Cerebellar cortex (tissue), 1 donor: ENCODE data around the gene OPRM1.
"Not testable (repeated sequence)": the region's sequence is repeated elsewhere in the genome, so short reads cannot be mapped to it uniquely, and the experiment has no call there.

ENCODE experiments used
- DNase-seq: peaks from one replicate; pipeline ENCODE4 v3.0.0-alpha.2; 2015; ENCODE audit warnings: low spot score

Gene OPRM1

DNA sequence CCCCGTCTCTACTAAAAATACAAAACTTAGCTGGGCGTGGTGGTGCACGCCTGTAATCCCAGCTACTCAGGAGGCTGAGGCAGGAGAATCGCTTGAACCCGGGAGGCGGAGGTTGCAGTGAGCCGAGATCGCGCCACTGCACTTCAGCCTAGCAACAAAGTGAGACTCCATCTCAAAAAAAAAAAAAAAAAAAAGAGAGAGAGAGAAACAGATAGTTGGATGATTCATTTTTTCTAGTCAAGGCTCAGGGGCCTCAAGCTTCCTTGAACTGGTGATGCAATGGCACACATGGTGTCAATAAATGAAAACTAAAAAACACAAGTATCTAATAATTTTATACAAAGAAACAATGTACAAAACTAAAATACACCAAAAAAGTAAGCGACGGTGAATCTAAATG lies 202.0 kb downstream of the OPRM1 start:
- DNase-seq = not testable (repeated sequence)

DNA sequence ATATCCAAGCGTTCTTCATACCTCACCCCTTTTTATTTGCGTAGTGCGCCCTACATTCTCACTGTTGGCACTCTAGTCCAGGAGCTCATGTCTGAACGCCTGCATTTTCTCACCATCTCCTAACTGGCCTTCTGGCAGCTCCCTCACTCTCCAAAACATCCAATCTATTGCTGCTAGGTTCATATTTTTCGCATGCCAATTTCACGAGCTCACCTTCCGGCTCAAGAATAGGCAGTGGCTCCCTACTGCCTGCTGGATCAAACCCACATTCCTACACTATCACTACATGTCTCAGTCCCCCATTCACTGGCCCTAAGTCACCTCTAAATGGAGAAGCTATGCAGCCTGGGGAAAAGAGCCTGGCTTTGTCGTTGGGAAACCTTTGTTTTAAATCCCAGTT lies 202.5 kb downstream of the OPRM1 start:
- peak; percentile 46 for DNase-seq

DNA sequence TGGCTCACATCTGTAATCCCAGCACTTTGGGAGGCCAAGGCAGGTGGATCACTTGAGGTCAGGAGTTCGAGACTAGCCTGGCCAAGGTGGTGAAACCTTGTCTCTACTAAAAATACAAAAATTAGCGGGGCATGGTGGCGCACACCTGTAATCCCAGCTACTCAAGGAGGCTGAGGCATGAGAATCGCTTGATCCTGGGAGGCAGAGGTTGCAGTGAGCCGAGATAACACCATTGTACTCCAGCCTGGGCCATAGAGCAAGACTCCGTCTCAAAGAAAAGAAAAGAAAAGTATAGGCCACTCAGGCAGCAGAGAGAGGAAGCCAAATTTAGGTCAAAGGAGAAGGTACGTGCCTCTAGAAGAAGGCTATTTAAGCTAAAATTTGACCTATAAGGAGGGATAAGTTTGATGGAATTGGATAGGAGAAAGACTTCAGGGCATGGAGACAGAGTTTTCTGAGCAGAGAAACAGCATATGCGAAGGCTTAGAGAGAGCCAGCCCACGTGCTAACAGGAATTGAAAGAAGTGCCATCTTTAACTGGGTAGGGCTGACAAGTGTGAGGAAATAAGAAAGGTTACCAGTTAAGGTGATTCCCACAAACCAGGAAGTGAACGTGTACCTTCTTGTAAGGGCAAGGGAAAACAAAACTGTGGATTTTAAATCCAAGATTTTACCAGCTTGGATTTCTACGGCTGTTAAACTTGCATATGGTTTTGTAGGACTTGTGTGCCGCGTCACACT lies 203.7 kb downstream of the OPRM1 start:
- DNase-seq = no peak

DNA sequence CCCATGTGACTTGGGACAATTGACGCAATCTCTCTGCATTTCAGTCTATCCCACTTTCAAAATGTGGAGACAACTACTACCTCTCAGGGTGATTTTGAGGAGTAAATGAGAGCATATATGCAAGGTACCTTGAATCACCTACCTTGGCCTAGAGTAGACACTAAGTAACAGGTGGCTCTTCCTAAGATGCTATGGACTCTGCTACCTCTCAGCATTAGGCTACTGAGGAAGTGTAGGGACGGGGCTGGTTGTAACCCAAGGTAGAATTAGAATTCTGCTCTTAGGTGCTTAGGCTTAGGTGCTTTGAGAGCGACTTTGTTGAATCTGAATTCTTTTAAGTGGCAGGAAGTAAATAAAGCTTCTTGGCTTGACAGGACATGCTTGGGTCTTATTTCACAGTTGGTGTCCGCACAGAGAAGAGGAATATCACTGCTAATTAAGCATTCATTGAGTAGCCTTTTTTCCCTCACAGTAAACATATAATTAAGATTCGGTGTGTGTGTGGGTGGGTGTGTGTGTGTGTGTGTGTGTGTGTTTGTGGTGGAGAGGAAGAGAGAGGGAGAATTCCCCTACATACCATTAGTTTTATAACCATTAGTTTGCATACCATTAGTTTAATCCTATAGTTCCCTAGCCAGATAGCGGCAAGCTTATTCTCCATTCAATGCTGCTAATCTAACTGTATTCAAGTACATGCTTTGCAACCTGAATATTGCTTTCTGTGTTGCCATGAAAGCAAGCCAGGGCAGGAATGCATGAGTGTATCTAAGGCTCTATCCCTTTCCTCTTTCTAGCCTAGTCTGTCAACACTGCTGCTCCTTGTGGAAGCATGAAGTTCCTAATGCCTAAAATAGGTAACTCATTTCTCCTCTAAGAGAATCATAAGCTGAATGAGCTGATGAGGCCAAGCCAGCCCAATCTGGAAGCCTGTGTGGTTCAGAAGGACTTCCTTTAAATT lies 205.0 kb downstream of the OPRM1 start:
- peak; percentile 52 for DNase-seq

DNA sequence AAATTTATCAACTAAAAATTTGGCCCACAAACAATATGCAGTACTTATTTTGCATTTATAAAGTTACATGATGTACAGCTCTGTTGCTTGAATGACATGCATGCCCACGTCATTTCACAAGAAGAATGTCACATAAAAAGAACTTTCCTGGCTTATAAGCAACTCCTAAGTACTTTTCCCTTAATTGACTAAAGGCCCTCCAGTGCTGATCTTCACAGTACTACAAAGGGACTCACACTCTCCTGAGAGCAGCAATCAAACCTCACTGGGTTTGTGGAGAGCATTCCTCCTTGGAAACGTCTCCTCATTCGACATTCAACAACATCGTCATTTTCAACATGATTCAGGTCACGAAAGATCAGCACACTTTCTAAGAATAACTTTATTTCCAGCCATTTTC lies 206.5 kb downstream of the OPRM1 start:
- peak; percentile 44 for DNase-seq

DNA sequence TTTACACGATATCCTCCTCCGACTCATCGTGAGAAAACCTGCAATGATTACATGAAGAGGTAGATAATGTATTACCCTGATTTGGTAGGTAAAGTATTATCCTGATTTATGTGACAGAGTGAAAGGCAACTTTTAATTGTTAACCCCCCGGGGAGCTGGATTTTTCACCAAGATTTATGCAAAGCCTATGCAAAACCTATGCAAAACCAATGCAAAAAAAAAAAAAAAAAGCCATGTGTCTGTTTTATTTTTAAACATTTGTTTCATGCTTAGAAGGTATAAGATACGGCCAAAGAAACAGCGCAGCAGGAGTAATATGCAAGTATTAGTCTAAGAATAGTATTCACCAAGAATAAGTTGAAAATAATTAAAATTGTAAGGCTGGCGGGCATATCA lies 207.7 kb downstream of the OPRM1 start:
- DNase-seq = no peak

DNA sequence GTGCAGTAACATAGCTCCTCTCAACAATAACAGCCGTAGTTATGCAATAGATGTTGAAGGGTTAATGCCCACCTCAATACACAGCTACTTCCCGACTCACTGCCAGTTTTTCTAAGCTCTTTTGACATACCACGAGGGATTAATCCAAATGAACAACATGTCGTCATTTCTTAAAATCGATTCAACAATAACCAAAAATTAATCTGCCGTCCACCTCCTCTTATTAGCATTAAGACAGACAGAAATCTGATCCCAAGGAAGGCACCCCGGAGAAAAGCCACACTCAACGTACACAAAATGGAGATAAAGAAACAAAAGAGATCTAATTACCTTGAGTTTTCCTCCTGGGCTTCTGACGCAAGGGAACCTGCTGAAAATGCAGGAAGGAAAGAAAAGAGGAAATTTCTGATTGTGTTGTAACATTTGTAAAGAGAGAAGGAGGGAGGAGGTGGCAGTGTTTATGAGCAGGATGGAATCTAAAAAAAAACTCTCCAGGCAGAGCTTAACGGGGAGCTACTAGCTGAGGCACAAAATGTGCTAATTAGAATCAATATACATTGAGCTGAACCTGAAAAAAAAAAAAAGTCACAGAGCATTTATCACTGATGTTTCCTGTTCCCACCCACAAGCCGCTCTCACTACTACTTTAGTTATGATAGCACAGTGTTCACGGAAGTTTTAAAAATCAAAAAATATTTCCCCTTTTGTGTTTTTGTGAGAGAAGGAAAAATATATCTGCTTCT lies 208.2 kb downstream of the OPRM1 start:
- peak; percentile 49 for DNase-seq

DNA sequence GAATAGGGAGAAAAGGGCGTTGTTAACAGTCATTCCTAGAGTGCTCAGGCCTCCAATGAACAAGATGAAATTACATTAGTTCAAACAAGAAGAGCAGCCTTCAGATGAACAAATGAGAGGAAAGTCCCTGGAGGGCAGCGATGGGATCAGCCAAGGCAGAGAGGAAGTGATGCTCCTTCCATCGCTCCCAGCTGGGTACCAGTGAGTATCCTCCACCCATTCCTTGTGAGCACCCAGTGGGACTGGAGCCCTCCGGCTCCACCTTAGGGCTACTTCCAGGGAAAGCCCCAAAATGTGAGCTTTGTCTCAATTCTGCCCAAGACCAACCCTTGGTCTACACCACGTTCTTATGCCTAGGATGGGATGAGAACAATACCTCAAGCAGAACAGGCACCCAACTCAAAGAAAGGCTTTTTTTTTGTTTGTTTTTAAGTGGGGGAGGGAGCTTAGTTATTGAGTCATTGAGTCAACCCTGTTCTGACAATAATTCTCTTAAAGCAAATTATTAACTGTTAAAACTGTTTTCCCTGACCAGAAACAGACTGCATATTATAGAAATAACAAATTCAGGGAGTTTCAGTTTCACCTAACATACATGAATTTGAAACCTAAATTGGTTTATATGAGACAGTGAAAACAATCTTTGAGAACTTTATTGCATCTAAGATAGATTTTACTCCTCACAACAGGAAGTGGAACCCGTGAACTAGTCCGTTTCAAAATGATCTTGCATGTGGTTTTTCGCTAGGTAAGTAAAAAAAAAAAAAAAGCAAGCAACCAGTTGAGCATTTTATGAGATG lies 210.7 kb downstream of the OPRM1 start:
- no peak for DNase-seq

DNA sequence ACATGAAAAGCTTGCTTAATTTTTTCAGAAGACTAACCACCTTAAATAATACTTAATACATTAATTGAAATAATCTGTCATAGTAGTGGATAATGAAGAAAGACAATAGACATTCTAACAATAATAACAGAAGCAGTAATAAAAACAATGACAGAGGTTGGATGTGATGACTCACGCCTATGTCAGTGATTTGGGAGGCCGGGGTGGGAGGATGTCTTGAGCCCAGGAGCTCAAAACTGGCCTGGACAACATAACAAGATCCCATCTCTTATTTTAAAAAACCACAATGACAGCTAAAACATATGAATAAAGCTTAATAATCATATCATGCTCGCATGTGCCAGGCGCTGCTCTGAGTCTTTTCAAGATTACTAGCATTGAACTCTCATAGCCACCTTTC lies 212.1 kb downstream of the OPRM1 start:
- DNase-seq = no peak

DNA sequence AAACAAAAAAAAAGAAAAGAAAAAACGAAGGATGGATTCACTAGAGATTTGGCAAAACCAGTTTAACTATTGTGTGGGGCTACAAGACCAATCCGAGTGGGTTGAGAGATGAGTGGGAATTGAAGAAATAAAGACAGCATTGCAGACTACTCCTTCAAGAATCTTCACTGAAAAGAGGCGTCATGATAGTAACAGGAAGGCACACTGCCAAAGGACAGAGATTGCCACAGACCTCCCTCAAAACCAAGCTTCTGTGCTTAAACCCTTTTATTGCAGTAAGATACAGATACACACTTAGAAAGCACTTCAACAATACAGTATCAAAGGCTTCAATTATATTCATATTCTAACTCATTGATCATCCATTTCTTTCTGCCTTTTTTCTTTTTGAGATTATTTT lies 213.6 kb downstream of the OPRM1 start:
- no peak for DNase-seq

DNA sequence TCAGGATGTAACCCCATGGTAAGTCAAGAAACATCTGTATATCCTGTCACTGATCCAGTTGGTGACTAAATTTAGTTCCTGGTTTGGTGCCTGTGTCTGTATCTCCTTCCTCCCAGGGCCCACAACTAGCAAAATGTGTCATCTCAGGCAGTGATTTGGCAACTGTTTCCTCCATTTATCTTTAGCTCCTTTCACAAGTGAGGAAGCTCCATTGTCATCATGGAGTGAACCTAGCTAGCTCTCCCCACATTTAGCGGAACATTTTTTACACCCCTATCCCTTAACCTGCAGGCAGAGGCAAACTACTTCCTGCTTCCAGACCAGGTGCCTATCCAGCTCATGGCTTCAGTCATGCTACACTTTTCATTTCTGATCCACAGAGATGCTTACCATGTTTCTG lies 218.0 kb downstream of the OPRM1 start:
- no peak for DNase-seq

DNA sequence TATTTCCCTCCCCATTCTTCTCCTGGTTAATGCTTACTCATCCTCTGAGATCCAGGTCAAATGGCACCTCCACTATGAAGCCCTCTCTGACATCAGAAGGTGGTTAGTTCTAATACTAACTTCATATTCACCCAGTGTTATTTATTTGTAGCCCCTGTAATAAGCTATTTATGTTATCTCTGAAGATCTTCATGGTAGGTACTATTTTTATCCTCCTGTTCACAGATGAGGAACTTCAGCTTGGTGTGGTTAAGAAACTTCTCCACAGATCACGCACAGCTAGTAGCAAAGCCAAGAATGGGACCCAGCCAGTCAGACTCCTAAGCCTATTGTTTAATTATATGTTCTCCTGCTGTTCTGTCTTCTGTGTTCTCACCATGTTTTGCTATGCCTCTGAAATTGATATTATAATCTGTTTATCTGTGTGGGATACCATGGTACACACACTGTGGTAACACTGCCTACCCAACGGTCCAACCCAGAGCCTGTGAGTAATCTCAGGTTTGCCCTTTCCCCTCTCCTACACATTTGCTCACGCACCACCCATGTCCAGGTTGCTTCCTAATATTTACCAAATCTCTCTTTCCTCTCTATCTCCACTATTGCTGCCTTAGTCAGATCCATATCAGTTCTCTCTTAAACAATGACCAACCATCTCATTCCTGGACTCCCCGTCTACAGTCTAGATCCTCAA lies 219.2 kb downstream of the OPRM1 start:
- no peak for DNase-seq

DNA sequence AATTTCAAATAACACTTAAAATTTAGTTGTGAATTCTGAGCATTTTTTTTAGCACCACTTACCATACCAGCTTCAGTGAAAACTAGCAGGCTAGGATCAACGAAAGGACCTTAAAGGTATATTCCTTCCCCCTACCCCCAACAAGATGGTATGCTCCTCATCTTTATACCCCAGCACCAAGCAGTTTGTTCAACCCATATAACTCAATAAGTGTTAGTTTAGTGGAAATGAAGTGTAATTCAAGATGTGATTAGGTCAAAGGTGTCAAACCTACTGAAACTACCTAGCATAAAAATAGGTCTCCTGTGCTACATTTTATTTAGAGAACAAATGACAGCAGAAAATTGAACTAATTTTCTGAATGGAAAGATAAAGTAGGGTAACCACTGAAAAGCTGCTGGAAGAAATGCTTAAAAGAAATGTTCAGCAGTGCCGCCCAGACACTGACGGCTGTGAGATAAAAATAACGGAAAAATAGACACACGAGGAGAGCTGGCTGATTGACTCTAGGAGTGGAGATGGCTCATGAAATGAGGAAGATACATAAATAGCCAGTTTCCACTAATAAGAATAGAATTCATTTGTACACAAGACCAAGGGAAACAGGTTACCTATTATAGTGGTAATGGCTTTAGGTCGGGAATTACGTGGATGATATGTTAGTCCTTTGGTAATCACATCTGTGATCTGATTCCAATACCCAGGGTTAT lies 222.8 kb downstream of the OPRM1 start:
- DNase-seq = no peak

DNA sequence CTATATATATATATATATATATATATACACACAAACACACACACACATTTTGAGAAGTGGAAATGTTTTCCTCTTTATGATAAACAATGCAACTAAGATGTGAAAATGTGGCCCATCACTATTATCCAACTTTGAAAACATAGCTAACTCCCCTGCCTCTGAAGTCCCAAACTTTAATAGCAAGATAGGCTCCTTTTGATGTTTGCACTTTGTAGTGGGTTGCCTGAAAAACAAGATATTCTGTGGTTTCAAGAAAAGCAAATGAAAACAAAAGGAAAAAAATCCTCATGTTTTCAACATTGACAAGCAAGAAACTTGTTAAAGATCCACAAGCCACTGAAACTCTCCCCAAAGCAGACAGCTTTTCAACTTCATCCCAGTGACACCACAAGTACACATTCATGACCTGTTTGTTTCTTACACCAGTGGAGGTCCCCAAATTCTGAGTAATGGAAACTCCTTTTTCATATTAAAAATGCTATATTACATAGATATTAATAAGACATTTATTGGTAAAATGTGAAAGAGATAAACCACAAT lies 227.6 kb downstream of the OPRM1 start:
- no peak for DNase-seq

DNA sequence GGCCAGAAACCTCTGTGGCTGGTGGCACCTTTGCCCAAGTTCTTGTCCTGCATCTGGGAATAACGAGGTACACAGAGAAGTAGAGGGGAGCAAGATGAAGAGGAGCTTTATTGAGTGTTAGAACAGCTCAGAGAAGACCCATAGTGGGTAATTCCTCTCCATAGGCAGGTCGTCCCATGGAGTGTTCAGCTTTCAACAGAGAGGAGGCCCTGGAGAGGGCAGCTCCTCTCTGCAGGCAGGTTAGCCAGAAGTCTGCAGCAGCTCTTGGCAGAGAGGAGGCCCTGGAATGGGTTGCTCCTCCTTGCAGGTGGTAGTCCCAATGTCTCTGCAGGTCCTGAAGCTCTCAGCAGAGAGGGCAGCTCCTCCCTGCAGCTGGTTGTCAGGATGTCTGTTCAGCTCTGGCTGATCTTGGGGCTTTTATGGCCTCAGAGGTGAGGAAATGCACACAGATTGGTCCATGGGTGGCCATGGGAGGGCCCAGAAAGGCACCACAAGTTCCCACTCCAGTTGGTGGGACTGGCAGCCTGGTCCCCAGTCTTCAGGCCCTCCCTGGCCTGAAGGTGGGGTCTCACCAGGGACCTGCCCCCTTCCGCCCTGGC lies 228.6 kb downstream of the OPRM1 start:
- no peak for DNase-seq

DNA sequence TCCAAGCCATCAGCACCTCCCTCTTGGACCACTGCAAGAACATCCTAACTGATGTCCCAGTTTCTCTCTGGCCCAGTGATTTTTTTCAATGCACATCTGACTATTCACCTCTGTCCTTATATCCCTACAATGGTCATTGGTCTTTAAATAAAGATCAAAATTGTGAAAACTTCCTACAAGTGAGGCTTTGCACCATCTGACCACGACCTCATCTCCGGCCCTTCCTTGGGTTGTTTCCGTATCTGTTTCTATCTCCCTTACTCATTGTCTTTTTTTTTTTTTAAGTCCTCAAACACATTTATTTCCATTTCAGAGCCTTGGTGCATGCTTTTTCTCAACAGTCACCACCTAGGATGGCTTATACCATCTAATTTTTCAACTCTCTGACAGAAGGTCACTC lies 229.4 kb downstream of the OPRM1 start:
- no peak for DNase-seq

DNA sequence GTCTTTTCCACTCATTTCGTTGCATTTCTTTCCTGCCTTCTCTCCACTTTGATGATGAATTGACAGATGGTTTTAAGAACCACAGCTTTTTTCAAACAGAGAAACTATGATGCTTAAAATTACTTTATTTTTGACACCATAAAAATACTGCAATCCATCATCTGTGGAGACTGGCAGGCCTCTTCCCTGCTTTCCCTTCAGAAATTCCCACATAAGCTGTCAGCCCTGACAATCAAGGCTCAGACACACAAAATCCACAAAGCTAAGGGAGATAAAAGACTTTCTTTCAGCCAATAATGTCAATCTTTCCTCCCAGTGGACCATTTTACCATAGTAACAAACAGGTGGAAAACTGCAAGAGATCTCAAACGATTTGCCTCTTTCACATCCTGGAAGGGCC lies 235.1 kb downstream of the OPRM1 start:
- no peak for DNase-seq

DNA sequence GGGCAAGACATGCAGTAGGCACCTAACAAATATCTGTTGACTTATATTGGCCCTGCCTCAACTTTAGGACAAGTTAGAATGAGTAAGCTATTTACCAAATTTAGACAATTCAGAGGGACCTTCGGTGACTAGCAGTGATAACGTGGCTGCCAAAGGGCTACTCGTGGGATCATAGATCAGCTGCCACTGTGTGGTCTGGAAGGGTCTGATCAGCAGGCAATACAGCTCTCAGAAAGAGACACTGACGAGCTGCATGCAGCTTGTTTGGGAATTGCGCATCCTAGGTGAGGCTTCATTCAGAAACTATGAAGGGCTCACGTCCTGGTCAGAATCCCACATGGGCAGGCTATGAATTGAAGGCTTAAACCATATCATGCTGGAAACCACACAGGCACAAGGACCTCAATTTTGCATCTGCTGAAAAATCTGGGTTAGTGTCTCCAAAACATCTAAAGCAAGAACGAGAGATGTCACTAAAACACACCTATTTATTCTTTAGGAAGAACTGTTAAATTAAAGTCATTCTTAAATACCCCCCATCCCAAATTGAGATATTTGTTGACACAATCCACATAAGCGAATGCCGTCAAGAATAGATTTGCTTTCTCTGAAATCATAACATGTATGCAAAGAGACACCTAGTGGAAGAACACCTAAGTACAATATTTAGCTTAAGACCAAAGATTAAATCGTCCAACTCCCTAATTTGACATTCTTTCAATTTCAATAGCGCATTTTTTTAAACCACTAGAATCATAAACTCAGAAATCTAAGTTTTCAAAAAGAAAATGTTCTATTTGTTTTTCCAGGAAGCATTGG lies 238.0 kb downstream of the OPRM1 start:
- DNase-seq = peak; percentile 72

DNA sequence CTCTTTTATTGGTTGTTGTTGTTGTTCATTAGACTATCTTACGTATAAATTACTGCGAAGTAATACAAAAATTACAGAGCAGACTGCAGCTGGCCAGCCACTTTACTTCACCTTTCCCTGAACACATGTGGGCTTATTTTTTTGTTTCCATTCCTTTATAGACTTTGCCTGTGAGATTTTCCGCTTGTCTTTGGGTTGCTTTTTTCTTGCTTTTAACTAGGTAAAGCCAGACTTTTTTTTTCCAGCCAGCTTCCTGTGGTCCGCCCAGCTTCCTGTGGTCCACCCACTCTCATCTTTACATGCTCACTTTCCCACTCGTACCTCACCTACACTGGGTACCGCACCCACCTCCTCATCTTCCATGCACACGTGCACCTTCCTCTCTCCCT lies 238.6 kb downstream of the OPRM1 start:
- DNase-seq = no peak
